Measurements from ENCODE around the gene PARN.
"Not testable (repeated sequence)": the region's sequence is repeated elsewhere in the genome, so short reads cannot be mapped to it uniquely, and the experiment has no call there.

Gene PARN

DNA sequence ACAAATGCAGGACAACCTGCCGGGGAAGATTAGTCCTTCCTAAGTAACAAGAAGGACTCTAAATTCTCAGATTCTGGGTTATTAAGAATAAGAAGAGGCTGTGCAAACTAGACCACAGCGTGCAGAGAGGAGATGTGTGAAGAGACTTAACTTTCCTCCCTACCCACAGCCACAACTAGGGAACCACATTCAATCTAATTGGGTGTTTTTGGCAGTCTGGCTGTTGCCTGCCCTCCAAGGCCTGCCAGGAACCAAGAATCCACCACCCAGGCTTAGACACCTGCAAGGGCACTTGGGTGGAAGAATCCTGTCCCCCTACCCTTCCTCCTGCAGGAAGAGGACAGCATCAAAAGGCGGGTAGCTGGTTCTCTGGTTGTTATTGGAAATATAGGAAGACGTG lies 202.0 kb downstream of the PARN start:
- no peak for DNase-seq

DNA sequence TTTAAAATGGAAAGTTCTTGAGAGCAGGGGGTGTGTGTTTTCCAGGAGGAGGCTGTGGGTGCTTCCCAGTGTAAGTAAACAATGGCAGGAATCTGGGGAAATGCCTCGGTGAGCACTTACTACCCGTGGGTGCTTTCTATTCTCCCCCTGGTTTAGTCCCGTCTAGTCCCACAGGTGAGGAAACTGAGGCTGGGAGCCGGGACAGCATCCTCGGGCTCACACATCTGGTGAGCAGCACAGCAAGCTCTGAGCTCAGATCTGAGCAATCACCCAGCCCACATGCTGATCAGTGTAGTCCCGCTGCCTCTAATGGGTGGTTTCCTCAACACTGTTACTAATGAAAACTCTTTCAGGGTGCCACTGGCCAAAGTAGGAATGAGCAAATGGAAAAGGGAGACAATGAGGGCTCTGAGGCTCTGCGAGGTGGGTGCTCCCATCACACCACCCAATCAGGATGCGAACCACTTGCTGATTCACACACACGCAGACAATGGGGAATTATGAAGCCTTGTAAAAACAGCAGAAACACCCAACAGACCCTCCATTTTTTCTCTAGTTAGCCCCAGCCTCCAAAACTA lies 202.6 kb downstream of the PARN start:
- DNase-seq: no peak

DNA sequence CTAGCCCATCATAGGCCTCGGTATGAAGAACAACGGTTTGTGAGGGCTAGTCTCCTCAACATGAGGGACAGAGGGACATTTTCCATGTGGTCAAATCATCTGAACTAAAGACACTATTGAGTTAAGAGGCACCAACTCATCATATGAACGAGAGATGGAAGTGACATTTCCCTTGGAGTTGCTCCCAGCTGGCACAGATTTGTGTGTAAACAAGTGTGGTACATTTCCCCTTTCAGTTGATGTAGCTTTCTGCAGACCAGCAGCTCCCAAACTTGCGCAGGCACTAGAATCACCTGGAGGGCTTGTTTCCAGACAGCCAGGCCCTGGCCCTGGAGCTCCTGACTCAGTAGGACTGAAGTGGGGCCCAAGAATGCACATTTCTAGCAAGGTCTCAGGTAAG lies 205.5 kb downstream of the PARN start:
- no peak for DNase-seq

DNA sequence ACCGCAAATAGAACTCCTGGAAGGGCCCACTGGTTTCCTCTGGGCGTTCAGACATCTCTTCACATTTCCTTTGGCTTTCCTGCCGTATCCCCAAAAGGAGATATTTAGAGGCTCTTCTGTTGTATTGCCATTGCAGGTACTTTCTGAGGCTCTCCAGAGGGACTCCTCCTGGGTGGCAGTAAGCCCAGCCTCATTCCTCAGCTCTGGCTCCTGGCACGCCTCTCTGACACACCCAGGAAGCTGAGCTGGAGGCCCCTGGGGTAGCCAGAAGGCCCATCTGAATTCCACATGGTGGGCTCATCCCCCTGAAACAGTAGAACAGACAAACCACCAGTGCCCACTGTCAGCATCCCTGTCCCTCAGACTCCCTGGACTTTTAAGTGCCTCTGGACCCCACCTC lies 206.7 kb downstream of the PARN start:
- DNase-seq: no peak

DNA sequence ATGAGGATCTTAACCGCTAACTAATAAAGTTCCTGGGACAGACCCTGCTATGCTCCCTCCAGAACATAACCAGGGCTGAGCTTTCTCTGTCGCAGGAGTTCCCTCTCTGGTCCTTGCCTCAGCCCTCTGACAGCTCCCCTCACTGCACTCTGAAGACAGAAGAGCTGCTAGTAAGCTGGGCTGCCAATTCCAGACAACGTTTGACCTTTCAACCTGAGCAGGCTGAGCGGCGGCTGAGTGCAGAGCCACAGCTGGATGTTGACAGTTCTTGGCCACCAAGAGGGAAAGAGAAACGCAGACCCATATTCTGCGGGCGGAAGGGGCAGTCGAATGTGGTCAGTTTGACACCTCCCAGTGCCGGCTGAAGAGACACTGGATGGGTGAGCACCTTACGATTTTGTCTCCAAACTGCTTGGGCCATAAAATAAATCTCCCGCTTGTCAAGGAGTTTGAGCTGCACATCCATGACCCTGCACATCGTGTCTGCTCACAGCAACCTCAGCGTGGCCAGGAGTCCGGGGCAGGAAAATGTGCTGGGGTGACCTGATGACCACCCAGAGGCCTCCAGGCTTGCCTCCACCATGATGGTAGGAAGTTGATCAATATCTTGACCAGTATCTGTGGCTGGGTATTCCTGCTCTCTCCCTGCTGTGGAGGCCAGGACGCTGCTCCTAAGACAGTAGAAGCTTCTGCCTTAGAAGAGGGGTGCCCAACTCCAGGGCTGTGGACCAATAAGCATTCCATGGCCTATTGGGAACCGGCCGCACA lies 209.2 kb downstream of the PARN start:
- no peak for DNase-seq

DNA sequence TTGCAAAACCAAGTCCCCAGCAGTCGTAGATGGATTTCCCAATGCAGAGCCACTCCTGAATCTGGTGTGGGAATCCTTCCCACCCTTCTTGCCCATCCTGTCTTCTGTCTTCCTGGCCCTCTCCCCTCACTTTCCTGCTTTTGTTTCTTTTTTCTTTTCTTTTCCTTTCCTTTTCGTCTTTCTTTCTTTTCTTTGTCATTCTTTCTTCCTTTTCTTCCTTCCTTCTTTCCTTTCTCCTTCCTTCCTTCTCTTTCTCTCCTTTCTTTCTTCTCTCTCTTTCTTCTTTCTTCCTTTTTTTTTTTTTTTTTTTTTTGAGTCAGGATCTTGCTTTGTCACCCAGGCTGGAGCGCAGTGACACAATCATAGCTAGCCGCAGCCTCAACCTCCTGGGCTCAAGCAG lies 209.8 kb downstream of the PARN start:
- DNase-seq: not testable (repeated sequence)

DNA sequence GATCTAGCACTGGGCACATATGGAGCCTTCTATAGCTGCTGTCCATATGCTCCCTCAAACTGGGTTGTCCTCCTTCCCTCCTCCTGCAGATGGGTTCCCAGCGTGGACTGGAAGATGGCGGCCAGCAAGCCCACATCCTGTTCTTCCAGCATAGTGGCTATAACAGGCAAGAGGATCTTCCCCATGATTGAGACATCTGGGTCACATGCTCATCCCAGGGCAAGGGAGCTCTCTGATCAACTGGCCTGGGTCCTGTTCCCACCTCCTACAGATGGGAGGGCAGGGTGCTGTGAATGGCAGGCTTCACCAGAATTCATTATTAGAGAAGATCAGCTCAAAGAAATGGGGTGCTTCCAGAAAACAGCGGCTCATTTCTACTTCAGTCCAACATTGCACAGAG lies 210.2 kb downstream of the PARN start:
- no peak for DNase-seq

DNA sequence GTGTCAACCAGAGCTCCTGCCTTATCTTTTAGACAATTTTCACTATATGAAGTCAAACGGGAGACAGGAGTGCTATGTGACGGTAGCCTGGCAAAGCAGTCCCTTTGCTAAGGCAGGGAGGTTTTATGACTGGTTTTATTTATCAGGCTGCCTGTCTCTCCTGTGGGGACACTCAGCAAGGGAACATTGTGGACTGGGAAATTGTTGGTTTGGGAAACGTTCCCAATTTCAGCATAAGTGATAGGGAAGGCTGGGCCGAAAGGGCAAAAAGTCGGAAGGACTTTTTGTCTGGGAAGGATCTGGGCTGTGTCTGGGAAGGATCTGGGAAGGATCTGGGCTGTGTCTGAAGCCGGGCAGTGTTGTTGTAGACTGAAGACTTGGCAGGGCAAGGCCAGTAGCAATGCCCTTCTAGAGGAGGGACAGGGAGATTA lies 211.2 kb downstream of the PARN start:
- no peak for DNase-seq

DNA sequence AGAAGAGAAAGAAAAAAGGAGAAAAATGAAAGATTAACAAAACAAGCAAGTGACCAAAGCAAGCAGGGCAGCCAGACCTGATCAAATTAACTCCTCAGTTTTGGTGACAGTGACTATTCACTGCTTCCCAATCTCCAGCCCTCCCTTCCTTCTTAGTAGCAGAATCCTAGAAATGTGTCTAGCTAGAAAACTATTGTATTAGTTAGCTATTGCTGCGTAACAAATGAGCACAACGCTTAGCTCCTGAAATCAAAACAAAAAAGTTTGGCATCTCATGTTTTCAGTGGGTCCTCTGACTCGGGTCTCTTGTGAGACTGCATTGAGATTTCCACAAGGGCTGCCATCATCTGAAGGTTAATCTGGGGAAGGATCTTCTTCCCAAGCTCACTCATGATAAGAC lies 213.9 kb downstream of the PARN start:
- no peak for DNase-seq

DNA sequence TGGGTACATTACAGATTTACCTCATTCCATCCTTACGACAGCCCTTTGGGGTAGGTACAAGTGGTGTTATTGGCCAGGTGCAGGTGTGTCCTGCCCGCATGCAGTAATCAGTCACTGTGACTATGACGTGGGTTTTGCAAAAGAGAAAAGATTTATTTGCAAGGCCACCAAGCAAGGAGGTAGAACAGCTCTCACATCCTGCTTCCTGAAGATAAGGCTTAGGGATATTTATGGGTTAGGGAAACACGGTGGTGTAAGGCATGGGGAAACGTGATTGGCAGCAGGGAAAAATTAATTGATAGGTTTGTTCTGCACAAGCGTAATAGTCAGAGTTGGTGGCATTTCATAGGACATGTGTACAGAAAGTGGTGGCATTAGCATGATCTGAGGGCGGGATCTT lies 214.8 kb downstream of the PARN start:
- no peak for DNase-seq

DNA sequence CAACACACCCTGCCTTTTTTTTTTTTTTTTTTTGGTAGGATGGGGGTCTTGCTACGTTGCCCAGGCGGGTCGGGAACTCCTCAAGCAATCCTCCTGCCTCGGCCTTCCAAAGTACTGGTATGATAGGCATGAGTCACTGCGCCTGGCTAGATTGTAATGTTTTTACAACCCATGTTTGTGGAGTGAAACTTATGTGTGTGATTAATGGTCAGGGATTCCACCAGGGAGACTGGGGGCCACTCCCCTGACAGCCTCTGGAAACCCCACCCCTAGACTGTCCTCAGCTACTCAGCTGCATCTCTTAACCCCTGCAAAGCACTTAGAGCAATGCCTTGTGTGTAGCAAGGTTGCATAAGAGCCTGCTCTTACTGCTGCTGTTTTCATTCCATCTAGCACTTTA lies 220.5 kb downstream of the PARN start:
- DNase-seq: no peak

DNA sequence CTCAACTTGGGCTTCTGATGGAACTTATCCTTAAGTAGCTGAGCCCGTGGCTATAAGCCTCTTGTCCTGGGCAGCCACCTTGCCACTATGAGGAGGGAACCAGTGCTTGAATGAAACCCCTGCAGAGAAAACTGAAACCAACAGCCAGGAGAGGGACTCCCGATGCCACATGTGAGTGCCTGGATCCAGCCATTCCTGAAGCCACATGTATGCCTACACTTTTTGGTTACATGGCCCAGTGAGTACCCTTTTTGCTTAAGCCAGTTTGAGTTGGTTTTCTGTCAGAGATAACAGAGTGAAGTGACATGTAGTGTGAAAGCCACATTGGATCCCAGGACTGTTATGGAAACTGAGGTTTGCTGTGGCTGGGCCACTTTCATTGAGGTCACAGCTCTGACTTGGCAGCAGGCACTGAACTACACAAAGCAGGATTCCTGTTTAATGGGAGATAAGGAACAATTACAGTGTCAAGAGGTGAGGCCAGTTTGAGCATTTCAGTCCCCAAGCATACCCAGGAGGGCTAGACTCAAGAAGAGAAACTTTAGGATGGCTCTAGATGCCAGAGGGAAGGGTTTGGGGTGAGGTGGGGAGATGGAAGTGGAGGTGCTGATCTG lies 222.2 kb downstream of the PARN start:
- DNase-seq: no peak

DNA sequence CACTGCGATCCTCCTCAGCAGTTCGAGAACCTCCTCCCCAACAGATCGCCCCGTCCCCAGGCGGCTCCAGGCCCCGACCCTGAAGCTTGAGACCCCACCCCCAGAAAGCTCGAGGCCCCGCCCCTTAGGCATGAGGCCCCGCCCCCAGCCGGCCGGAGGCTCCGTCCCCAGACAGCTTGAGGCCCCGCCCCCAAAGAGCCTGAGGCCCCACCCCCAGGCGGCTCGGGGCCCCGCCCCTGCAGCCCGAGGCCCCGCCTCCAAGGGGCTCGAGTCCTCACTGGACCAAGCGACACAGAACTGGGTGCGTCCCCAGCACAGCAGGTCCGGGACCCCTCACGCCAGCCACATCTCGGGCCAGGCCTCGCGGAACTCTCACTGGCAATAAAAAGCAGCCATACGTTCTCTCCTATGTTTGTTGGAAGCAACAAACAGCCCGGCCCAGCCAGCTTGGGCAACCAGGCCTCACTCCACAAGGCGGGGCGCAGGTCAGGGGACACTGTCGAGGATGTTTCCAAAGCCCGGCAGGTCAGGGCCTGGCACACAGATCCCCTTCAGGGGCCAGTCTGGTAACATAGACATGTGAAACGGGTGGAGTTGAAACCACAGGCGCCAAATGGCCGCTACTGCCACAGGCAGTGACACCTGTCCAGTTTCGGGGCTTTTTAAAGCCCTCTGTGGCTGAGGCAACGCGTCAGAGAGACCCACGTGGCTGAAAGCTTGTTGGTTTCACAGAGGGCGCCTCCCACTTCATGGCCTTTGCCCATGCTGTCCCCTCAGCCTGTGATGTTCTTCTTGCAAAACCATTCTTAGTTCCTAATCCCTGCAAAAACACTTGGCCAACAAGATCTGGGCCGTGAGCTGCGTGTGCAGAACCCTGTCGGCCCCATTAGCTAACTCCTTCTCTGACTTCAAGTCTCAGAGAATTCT lies 224.2 kb downstream of the PARN start:
- no peak for DNase-seq

DNA sequence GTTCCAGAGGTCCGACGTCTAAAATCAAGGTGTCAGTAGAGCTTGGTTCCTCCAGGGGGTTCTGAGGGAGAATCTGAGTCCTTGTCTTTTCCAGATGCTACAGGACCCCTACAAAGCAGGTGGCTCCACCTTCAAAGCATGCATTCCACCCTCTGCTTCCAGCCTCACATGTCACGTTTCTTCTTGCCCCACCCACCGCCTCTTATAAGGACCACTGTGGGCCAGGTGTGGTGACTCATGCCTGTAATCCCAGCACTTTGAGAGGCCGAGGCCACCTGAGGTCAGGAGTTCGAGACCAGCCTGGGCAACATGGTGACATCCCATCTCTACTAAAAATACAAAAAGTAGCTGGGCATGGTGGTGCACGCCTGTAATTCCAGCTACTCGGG lies 227.1 kb downstream of the PARN start:
- DNase-seq: not testable (repeated sequence)

DNA sequence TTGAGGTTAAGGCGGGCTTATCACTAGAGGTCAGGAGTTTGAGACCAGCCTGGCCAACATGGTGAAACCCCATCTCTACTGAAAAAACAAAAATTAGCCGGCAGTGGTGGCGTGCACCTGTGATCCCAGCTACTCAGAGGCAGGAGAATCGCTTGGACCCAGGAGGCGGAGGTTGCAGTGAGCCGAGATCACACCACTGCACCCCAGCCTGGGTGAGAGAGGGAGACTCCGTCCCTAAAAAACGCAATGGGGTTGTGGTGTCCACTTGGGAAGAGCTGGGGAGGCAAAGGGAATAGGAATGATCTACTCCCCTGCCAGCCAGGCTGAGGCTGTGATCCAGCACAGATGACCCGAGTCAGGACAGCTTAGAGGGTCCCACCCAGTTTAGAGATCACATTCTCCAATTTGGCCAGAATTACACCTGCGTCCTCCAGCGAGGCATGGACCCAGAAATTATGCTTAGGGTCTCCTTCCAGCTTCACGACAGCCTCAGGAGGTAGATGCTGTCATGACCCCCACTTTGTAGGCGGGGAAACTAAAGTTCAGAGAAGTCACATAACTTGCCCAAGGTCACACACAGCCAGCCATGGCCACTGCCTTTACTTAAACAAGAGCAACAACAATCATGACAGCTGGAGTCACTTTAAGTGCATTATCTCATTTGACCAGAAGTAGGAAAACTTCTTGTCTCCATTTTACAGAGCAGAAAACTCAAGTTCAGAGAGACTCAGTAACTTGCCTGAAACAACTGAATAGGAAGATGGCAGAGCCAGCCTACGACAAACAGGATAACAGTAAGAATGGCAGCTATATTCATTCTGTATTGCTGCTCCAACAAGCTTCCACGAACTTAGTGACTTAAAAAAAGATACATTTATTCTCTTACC lies 227.7 kb downstream of the PARN start:
- DNase-seq: not testable (repeated sequence)

DNA sequence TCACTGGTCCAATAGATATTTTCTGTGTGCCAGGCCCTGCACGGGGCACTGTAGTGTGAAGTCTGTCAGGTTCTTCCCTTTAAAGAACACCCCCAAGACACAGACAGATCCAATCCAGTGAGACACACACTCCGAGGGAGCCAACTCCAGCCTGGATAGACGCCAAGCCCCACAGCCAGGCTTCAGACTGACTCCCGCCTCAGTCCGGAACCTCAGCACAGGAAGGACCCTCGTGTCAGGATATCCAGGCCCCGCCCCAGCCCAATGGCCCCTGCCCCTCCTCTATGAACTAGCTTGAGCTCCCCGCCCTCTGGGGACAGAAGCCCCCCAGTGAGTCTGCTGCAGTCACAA lies 228.4 kb downstream of the PARN start:
- not testable (repeated sequence) for DNase-seq

DNA sequence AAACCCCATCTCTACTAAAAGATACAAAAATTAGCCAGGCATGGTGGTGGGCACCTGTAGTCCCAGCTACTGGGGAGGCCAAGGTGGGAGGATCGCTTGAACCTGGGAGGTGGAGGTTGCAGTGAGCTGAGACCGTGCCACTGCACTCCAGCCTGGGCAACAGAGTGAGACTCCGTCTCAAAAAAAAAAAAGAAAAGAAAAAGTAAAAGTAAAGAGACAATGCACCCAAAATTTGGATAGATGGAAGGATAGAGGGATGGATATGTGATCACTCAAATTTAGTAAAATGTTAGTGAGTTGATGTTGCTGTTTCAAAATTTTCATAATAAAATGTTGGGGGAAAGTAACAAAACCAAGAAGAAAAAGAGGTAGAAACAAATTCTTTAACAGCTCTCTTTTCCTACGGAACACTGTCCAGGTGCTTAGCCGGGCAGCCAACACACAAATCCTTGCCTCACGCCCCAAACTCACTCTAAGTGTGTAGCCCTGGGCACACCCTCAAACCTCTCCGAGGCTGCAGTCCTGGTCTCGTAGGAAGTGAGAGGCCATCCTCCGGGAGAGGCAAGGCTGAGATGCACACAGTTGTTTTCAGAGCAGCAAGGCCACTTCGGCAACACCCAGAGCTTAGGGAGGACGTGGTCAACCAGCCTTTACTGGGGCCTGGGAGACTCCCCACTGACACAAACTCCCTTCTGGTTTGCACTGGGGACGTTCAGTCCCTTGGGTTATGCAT lies 228.9 kb downstream of the PARN start:
- DNase-seq: not testable (repeated sequence)

DNA sequence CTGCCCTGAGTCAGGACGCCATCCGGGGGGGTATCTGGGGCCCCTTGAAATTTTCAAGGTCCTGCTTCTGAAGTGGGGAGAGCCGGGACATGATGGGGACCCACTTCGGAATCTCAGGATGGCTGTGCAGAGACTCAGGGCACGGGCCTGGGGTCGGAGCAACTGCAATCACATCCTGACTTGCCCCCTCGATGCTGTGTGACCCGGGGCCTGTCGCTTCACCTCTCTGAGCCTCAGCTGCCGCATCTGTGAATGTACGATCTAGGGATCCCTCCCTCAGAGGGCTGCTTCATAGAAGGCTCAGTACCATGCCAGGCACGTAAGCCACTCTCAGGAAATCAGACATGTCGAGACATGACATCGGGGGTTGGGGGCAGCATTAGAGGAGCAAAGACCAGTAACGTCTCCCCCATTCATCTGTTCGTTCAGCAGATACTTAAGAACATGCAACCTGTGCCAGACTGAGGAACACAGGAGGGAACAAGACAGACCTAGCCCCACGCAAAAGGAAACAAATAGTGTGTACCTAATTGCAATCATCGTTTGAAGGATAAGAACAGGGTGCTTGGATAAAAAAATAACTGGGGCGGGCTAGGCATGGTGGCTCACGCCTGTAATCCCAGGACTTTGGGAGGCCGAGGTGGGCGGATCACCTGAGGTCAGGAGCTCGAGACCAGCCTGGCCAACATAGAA lies 229.6 kb downstream of the PARN start:
- DNase-seq: no peak

DNA sequence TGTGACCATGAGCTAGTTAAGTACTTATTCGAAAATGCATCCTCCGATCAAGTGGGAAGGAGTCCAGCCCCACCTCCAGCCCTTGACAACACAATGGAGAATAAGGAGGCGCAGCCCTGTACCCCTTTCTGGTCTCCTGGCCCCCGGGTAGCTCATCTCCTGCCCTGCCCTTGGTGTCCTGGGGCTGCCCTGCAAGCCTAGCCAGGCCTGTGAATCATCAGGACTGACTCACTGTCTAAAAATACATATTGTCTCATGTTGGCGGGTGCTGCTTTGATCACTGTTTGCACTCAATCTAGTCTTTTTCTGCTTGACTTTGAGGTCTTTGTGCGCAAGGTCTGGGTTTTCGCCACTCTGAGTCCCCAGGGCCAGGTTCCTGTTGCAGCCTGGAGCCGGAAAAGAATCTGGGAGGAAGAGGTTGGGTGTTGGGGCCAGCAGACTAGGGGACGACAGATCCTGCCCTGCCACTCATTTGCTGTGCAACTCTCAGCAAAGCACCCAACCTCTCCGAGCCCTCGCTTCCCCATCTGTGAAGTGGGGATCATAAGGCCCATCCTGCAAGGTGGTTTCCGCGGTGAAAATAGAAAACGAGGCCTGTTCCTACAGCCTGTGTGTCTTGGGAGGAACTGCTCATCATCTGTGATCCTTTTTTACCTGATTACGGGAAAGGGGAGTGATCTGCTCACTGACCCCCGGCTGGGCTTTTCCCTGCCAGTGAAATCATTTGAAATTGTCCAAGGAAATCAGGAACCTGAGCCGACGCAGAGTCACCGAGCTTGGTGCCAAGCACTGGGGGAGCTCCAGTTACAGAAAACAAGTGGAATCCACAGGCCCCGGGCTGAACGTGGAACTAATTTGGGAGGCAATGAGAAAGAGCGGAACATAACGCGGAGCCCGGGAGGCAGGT lies 230.4 kb downstream of the PARN start:
- no peak for DNase-seq

All from activated naive CD4-positive, alpha-beta T cell treated with Interleukin-2 at 50 U/mL for 16 hours (primary cell).